ENCODE results near the gene NDUFB7.
"Not testable (repeated sequence)": the region's sequence is repeated elsewhere in the genome, so short reads cannot be mapped to it uniquely, and the experiment has no call there.

The NDUFB7 gene

GRCh38 chr19:14553042-14553938, 18.6 kb downstream of the NDUFB7 start:
- no peak for DNase-seq

- not testable (repeated sequence) for DNase-seq
These were observed 19.9 kb downstream of the NDUFB7 start for GRCh38 chr19:14552006-14552360.

GRCh38 chr19:14551134-14552005, 20.5 kb downstream of the NDUFB7 start:
- DNase-seq: peak in 3 of 4 experiments; percentile 41 to 68 (median 61)

- no peak for DNase-seq
These were observed 21.6 kb downstream of the NDUFB7 start for GRCh38 chr19:14550201-14550754.

GRCh38 chr19:14545716-14546082, 26.2 kb downstream of the NDUFB7 start:
- DNase-seq: no peak

- no peak for DNase-seq
These were observed 26.7 kb downstream of the NDUFB7 start for GRCh38 chr19:14544977-14545715.

- no peak for DNase-seq
These were observed 27.8 kb downstream of the NDUFB7 start for GRCh38 chr19:14544047-14544446.

GRCh38 chr19:14542711-14543328, 29.0 kb downstream of the NDUFB7 start:
- DNase-seq: no peak

GRCh38 chr19:14541979-14542378, 29.9 kb downstream of the NDUFB7 start:
- DNase-seq: not testable (repeated sequence)

- no peak for DNase-seq
These were observed 30.9 kb downstream of the NDUFB7 start for GRCh38 chr19:14540741-14541525.

GRCh38 chr19:14536926-14537692, 34.8 kb downstream of the NDUFB7 start:
- DNase-seq: peak in 2 of 4 experiments; percentile 15

GRCh38 chr19:14533450-14533849, 38.4 kb downstream of the NDUFB7 start:
- DNase-seq: no peak

- no peak for DNase-seq
These were observed 41.4 kb downstream of the NDUFB7 start for GRCh38 chr19:14530506-14530905.

GRCh38 chr19:14530005-14530348, 41.9 kb downstream of the NDUFB7 start:
- DNase-seq: no peak

- DNase-seq: peak; percentile 99 to 100 (median 100)
These were observed 42.4 kb downstream of the NDUFB7 start, which contains the start of gene TECR for GRCh38 chr19:14529254-14530004. Gene TECR, plus strand, starts transcription at chr19:14529594. Its CDS starts 103 bp downstream, at chr19:14529697.

GRCh38 chr19:14528419-14529253, 43.2 kb downstream of the NDUFB7 start:
- DNase-seq: no peak

GRCh38 chr19:14526423-14526822, 45.4 kb downstream of the NDUFB7 start:
- no peak for DNase-seq

GRCh38 chr19:14525729-14526128, 46.1 kb downstream of the NDUFB7 start:
- DNase-seq: no peak

- no peak for DNase-seq
These were observed 51.3 kb downstream of the NDUFB7 start for GRCh38 chr19:14520543-14520942.

Data from activated CD4-positive, CD25-positive, alpha-beta regulatory T cell (primary cell).